Measurements from ENCODE around the gene SLC25A17.
A peak's percentile ranks its signal among the peaks of the same experiment; 100 is the strongest.
"Not testable (repeated sequence)": the region's sequence is repeated elsewhere in the genome, so short reads cannot be mapped to it uniquely, and the experiment has no call there.

Gene SLC25A17

GRCh38 chr22:40805239-40805638 lies 13.9 kb downstream of the SLC25A17 start:
- peaks cover 4% of the 10 kb centered on the region for H3K36me3 Mint-ChIP-seq
- no peaks in the 10 kb centered on the region for H3K4me1 Mint-ChIP-seq
- no peaks in the 10 kb centered on the region for H3K9me3 Mint-ChIP-seq
- no peaks in the 10 kb centered on the region for H3K27me3 Mint-ChIP-seq
- CTCF ChIA-PET = no interaction called here
- H3K4me3 Mint-ChIP-seq = no peak overlapping the region
- no peak overlapping the region for H3K27ac Mint-ChIP-seq
- no peak for DNase-seq

- CTCF ChIA-PET = no interaction called here
- no peaks in the 10 kb centered on the region for H3K27me3 Mint-ChIP-seq
- DNase-seq = no peak
- H3K36me3 Mint-ChIP-seq = peaks cover 7% of the 10 kb centered on the region
- H3K4me3 Mint-ChIP-seq = no peak overlapping the region
- H3K9me3 Mint-ChIP-seq = no peaks in the 10 kb centered on the region
- H3K27ac Mint-ChIP-seq = no peak overlapping the region
- peaks cover 7% of the 10 kb centered on the region for H3K4me1 Mint-ChIP-seq
Observed at GRCh38 chr22:40803321-40803720, 15.8 kb downstream of the SLC25A17 start.

- no peaks in the 10 kb centered on the region for H3K27me3 Mint-ChIP-seq
Observed at GRCh38 chr22:40799008-40799407, 20.1 kb downstream of the SLC25A17 start.

GRCh38 chr22:40797427-40797826 lies 21.7 kb downstream of the SLC25A17 start:
- Mint-ChIP-seq H3K36me3 (peaks cover 15% of the 10 kb centered on the region), H3K4me3 (no peak overlapping the region), H3K27ac (no peak overlapping the region), H3K4me1 (peaks cover 7% of the 10 kb centered on the region), H3K9me3 (no peaks in the 10 kb centered on the region), H3K27me3 (no peaks in the 10 kb centered on the region)
- CTCF ChIA-PET = no interaction called here
- DNase-seq = no peak

More at GRCh38 chr22:40799008-40799407, 20.1 kb downstream of the SLC25A17 start:
- H3K36me3 Mint-ChIP-seq = peaks cover 7% of the 10 kb centered on the region
- H3K4me3 Mint-ChIP-seq = no peak overlapping the region
- H3K9me3 Mint-ChIP-seq = no peaks in the 10 kb centered on the region
- DNase-seq = no peak
- CTCF ChIA-PET = interaction anchor here (0.7 to 1.4 kb wide), 2 partner anchors 19 to 39 kb away, joined by 3 to 4 read pairs; no protein-coding TSS in a partner anchor
- H3K27ac Mint-ChIP-seq = no peak overlapping the region
- H3K4me1 Mint-ChIP-seq = peaks cover 7% of the 10 kb centered on the region

- peaks cover 5% of the 10 kb centered on the region for H3K4me1 Mint-ChIP-seq
- no peaks in the 10 kb centered on the region for H3K27me3 Mint-ChIP-seq
- CTCF ChIA-PET = no interaction called here
- DNase-seq = no peak
- no peak overlapping the region for H3K4me3 Mint-ChIP-seq
- no peaks in the 10 kb centered on the region for H3K9me3 Mint-ChIP-seq
- no peak overlapping the region for H3K27ac Mint-ChIP-seq
- peaks cover 33% of the 10 kb centered on the region for H3K36me3 Mint-ChIP-seq
Observed at GRCh38 chr22:40792451-40792850, 26.7 kb downstream of the SLC25A17 start.

- Mint-ChIP-seq H3K27ac (no peak overlapping the region), H3K4me1 (peaks cover 5% of the 10 kb centered on the region), H3K36me3 (peaks cover 39% of the 10 kb centered on the region), H3K9me3 (no peaks in the 10 kb centered on the region), H3K4me3 (no peak overlapping the region), H3K27me3 (no peaks in the 10 kb centered on the region)
- DNase-seq = no peak
- CTCF ChIA-PET = no interaction called here
Observed at GRCh38 chr22:40791241-40791640, 27.9 kb downstream of the SLC25A17 start.

- Mint-ChIP-seq H3K4me1 (peaks cover 5% of the 10 kb centered on the region), H3K4me3 (no peak overlapping the region), H3K27ac (no peak overlapping the region), H3K27me3 (no peaks in the 10 kb centered on the region), H3K36me3 (peaks cover 38% of the 10 kb centered on the region), H3K9me3 (no peaks in the 10 kb centered on the region)
- CTCF ChIA-PET = no interaction called here
- no peak for DNase-seq
Observed at GRCh38 chr22:40789131-40789530, 30.0 kb downstream of the SLC25A17 start.

- no peaks in the 10 kb centered on the region for H3K27me3 Mint-ChIP-seq
- H3K36me3 Mint-ChIP-seq = peaks cover 16% of the 10 kb centered on the region
- no peaks in the 10 kb centered on the region for H3K9me3 Mint-ChIP-seq
- CTCF ChIA-PET = no interaction called here
- no peaks in the 10 kb centered on the region for H3K4me1 Mint-ChIP-seq
- H3K27ac Mint-ChIP-seq = no peak overlapping the region
- H3K4me3 Mint-ChIP-seq = no peak overlapping the region
- no peak for DNase-seq
Observed at GRCh38 chr22:40782521-40782920, 36.6 kb downstream of the SLC25A17 start.

- H3K27me3 Mint-ChIP-seq, CTCF ChIA-PET, H3K9me3 Mint-ChIP-seq, H3K4me3 Mint-ChIP-seq, DNase-seq, H3K27ac Mint-ChIP-seq, H3K4me1 Mint-ChIP-seq: not testable (repeated sequence)
- peaks cover 21% of the 10 kb centered on the region for H3K36me3 Mint-ChIP-seq
Observed at GRCh38 chr22:40781749-40782148, 37.4 kb downstream of the SLC25A17 start.

GRCh38 chr22:40769761-40770160 lies 49.4 kb downstream of the SLC25A17 start:
- no peaks in the 10 kb centered on the region for H3K27me3 Mint-ChIP-seq
- no peaks in the 10 kb centered on the region for H3K9me3 Mint-ChIP-seq
- H3K4me3 Mint-ChIP-seq = no peak overlapping the region
- H3K27ac Mint-ChIP-seq = no peak overlapping the region
- H3K4me1 Mint-ChIP-seq = peaks cover 7% of the 10 kb centered on the region
- DNase-seq = no peak
- CTCF ChIA-PET = interaction anchor here (0.6 to 2.4 kb wide), 2 partner anchors 11 to 87 kb away, joined by 4 to 8 read pairs; no protein-coding TSS in a partner anchor
- peaks cover 38% of the 10 kb centered on the region for H3K36me3 Mint-ChIP-seq

GRCh38 chr22:40768206-40768605 lies 50.9 kb downstream of the SLC25A17 start:
- no peaks in the 10 kb centered on the region for H3K9me3 Mint-ChIP-seq
- CTCF ChIA-PET = interaction anchor here (1.3 to 2.4 kb wide), 2 partner anchors 85 to 121 kb away, joined by 3 to 8 read pairs; no protein-coding TSS in a partner anchor
- H3K27ac Mint-ChIP-seq = no peak overlapping the region
- no peaks in the 10 kb centered on the region for H3K27me3 Mint-ChIP-seq
- H3K4me3 Mint-ChIP-seq = no peak overlapping the region
- peaks cover 12% of the 10 kb centered on the region for H3K4me1 Mint-ChIP-seq
- no peak for DNase-seq
- peaks cover 33% of the 10 kb centered on the region for H3K36me3 Mint-ChIP-seq

- H3K4me1 Mint-ChIP-seq = peaks cover 12% of the 10 kb centered on the region
- H3K27me3 Mint-ChIP-seq = no peaks in the 10 kb centered on the region
Observed at GRCh38 chr22:40766956-40767355, 52.2 kb downstream of the SLC25A17 start.

GRCh38 chr22:40764763-40765441 lies 54.2 kb downstream of the SLC25A17 start:
- Mint-ChIP-seq H3K9me3 (no peaks in the 10 kb centered on the region), H3K4me1 (peaks cover 12% of the 10 kb centered on the region), H3K27me3 (no peaks in the 10 kb centered on the region), H3K27ac (peak overlapping the region; percentile 84), H3K36me3 (peaks cover 18% of the 10 kb centered on the region), H3K4me3 (no peak overlapping the region)
- peak; percentile 47 for DNase-seq
- CTCF ChIA-PET = interaction anchor here (1.4 kb wide), 1 partner anchor 82 kb away, joined by 4 read pairs; no protein-coding TSS in a partner anchor

More at GRCh38 chr22:40766956-40767355, 52.2 kb downstream of the SLC25A17 start:
- Mint-ChIP-seq H3K9me3 (no peaks in the 10 kb centered on the region), H3K4me3 (no peak overlapping the region), H3K36me3 (peaks cover 30% of the 10 kb centered on the region), H3K27ac (no peak overlapping the region)
- no peak for DNase-seq
- CTCF ChIA-PET = interaction anchor here (1.3 kb wide), 1 partner anchor 120 kb away, joined by 3 read pairs; no protein-coding TSS in a partner anchor

GRCh38 chr22:40759294-40759840 lies 59.8 kb downstream of the SLC25A17 start:
- CTCF ChIA-PET = interaction anchor here (0.8 to 5.4 kb wide), 6 partner anchors 20 to 235 kb away, joined by 3 to 70 read pairs (median 6); no protein-coding TSS in a partner anchor
- no peaks in the 10 kb centered on the region for H3K36me3 Mint-ChIP-seq
- peaks cover 1% of the 10 kb centered on the region for H3K4me1 Mint-ChIP-seq
- no peak overlapping the region for H3K27ac Mint-ChIP-seq
- H3K4me3 Mint-ChIP-seq = no peak overlapping the region
- no peaks in the 10 kb centered on the region for H3K9me3 Mint-ChIP-seq
- DNase-seq = no peak
- H3K27me3 Mint-ChIP-seq = no peaks in the 10 kb centered on the region

GRCh38 chr22:40758851-40759250 lies 60.3 kb downstream of the SLC25A17 start:
- H3K36me3 Mint-ChIP-seq, H3K27ac Mint-ChIP-seq, DNase-seq, H3K4me3 Mint-ChIP-seq, H3K9me3 Mint-ChIP-seq, H3K4me1 Mint-ChIP-seq, H3K27me3 Mint-ChIP-seq: not testable (repeated sequence)
- CTCF ChIA-PET = interaction anchor here (0.9 to 5.4 kb wide), 3 partner anchors 20 to 234 kb away, joined by 3 to 70 read pairs (median 4); no protein-coding TSS in a partner anchor

Measured in activated naive CD4-positive, alpha-beta T cell treated with anti-CD3 and anti-CD28 coated beads, Interleukin-2, amount 10 ng/mL, durations not matched to agents 7 days and 5 days (primary cell).